ENCODE measurements around the gene ANXA2. TPM values are rescaled to one million over a fixed set of nuclear protein-coding genes. Genes with fewer than 3 reads are reported as not detected.
A peak's percentile ranks its signal among the peaks of the same experiment; 100 is the strongest.

Gene ANXA2
- polyA plus RNA-seq, 1 of the 3 experiments (the other 2 are of a cell fraction), result 4,669 TPM

- TF ChIP-seq CTCF (IDR thresholded peaks at IDR 0.05) (peak; percentile 27; the same call in 1 of the 2 replicates), USF1 (IDR thresholded peaks at IDR 0.05; ENCODE audit: borderline replicate concordance, low read depth) (no peak), FOXM1 (IDR thresholded peaks at IDR 0.05; ENCODE audit: low read depth) (no peak), SIN3A (IDR thresholded peaks at IDR 0.05; ENCODE audit: borderline replicate concordance, low read depth, low read length) (no peak; the same call in 1 of the 2 replicates), POLR2AphosphoS5 (IDR thresholded peaks at IDR 0.05; ENCODE audit: low read depth, low read length) (no peak; the same call in 1 of the 2 replicates), TCF12 (IDR thresholded peaks at IDR 0.05) (peak; percentile 80), JUND (IDR thresholded peaks at IDR 0.05) (peak; percentile 77), RFX5 (IDR thresholded peaks at IDR 0.05; ENCODE audit: low read length) (no peak), EP300 (IDR thresholded peaks at IDR 0.05; ENCODE audit: borderline replicate concordance in 1 of 2, low read depth in 1 of 2, low read length in 1 of 2) (peak in 1 of 2 experiments; percentile 73; a peak in 1 of 4 replicates), IRF3 (IDR thresholded peaks at IDR 0.05; ENCODE audit: low read depth, low read length) (no peak), TAF1 (IDR thresholded peaks at IDR 0.05; ENCODE audit: borderline replicate concordance, low read depth, low read length) (peak; percentile 60; the same call in 1 of the 2 replicates), RAD21 (IDR thresholded peaks at IDR 0.05; ENCODE audit: low read length) (no peak), NFIC (IDR thresholded peaks at IDR 0.05; ENCODE audit: borderline replicate concordance) (peak; percentile 61; the same call in 1 of the 2 replicates)
Measured at GRCh38 chr15:60374628-60375081, 23.1 kb downstream of the ANXA2 start (continued).

GRCh38 chr15:60374209-60374608 is 23.6 kb downstream of the ANXA2 start:
- WGBS (ENCODE audit: low lambda C conversion rate), result 15% methylated on average over 4 of the region's 4 CpGs
- Histone ChIP-seq H3K4me1 (ENCODE audit: control insufficient read depth in 1 of 2, insufficient read depth in 2 of 2, low read depth in 1 of 2, low read length in 1 of 2) (peaks cover 17 to 88% of the 10 kb centered on the region in 2 experiments), H3F3A (replicated peaks; ENCODE audit: insufficient read depth) (peaks cover 94% of the 10 kb centered on the region), H3K9ac (peak overlapping the region; percentile 84), H3K4me3 (ENCODE audit: low read depth in 2 of 2, low read length in 1 of 2) (no peak overlapping the region), H3K4me2 (peak overlapping the region; percentile 50), H4K20me1 (ENCODE audit: insufficient read depth) (peaks cover 36% of the 10 kb centered on the region), H3K9me3 (no peaks in the 10 kb centered on the region), H3K27ac (ENCODE audit: low read depth in 2 of 2, low read length in 1 of 2) (peak overlapping the region; percentile 84 to 99), H3K36me3 (replicated peaks in 1 of 2; ENCODE audit: control insufficient read depth in 1 of 2, insufficient read depth in 2 of 2, low read length in 1 of 2) (peaks cover 52 to 71% of the 10 kb centered on the region in 2 experiments), H3K27me3 (ENCODE audit: insufficient read depth) (no peaks in the 10 kb centered on the region), H3K79me2 (ENCODE audit: insufficient read depth) (peaks cover 89% of the 10 kb centered on the region), H3K9me2 (no peaks in the 10 kb centered on the region), H2AFZ (ENCODE audit: low read depth) (no peak overlapping the region)
- POLR2A ChIA-PET, result no interaction called here
- TF ChIP-seq GABPA (IDR thresholded peaks at IDR 0.05; ENCODE audit: low read depth) (no peak), TAF1 (IDR thresholded peaks at IDR 0.05; ENCODE audit: borderline replicate concordance, low read depth, low read length) (no peak), POLR2AphosphoS5 (IDR thresholded peaks at IDR 0.05; ENCODE audit: low read depth, low read length) (no peak), YY1 (IDR thresholded peaks at IDR 0.05; ENCODE audit: low read depth) (no peak), IRF3 (IDR thresholded peaks at IDR 0.05; ENCODE audit: low read depth, low read length) (no peak), PBX3 (IDR thresholded peaks at IDR 0.05) (no peak)
- CTCF ChIA-PET, result interaction anchor here (1.1 to 1.8 kb wide), 6 partner anchors 12 to 95 kb away, joined by 3 to 9 read pairs (median 5); no protein-coding TSS in a partner anchor
- DNase-seq, result no peak
